ENCODE data around the gene DIS3. TPM values are rescaled to one million over a fixed set of nuclear protein-coding genes. Genes with fewer than 3 reads are reported as not detected.
A peak's percentile ranks its signal among the peaks of the same experiment; 100 is the strongest.
"Not testable (repeated sequence)": the region's sequence is repeated elsewhere in the genome, so short reads cannot be mapped to it uniquely, and the experiment has no call there.

The DIS3 gene
- total RNA-seq, 1 experiment from 2014 or later, result 29.0 TPM

DNA sequence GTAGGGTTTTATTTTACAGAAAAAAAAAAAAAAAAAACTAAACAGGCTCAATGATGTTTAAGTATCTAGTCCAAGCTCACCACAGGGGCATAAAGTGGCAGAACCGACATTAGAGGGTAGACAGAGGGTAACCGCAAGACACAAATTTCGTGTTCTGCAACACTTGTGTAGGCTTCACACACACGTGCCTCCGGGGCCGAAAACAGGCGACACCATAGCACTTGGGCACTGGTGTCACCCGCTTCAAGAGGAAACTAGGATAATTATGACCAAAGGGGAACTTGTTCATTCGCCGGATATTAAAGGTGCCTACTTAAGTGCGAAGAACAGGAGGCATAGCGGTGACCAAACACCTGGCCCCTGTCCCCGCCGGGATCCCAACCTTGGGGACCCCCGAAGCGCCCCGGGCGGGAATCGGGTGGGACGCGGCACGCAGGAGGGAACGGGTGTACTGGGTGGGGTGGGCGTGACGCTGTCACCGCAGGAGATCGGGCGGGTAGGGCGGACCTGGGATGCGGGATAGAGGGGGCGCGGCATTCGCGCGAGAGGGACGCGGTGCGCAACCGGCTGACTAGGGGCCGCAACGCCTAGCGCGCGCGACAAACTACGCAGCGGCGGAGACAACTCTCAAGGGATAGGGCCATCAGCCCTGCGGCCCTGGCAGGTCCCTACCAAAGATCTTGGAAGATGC lies 54.8 kb downstream of the DIS3 start:
- Histone ChIP-seq H2AFZ (ENCODE audit: low read length) (peak overlapping the region; percentile 93), H3K27ac (ENCODE audit: low read length) (peak overlapping the region; percentile 48), H3K79me2 (ENCODE audit: low read length) (peaks cover 93% of the 10 kb centered on the region), H3K9me3 (ENCODE audit: low read length) (no peaks in the 10 kb centered on the region), H3K27me3 (ENCODE audit: low read length) (no peaks in the 10 kb centered on the region), H3F3A (ENCODE audit: low read length, unreplicated experiment) (no peaks in the 10 kb centered on the region), H3K4me1 (ENCODE audit: insufficient read depth, low read length) (peaks cover 8% of the 10 kb centered on the region), H3K4me2 (ENCODE audit: low read length) (peak overlapping the region; percentile 92), H3K9ac (ENCODE audit: low read length) (peak overlapping the region; percentile 92), H4K20me1 (ENCODE audit: low read length) (peaks cover 8% of the 10 kb centered on the region; the same call in 1 of the 2 replicates), H3K4me3 (ENCODE audit: low read length) (peak overlapping the region; percentile 95), H3K36me3 (ENCODE audit: low read depth, low read length) (peaks cover 4% of the 10 kb centered on the region), H3K9me2 (replicated peaks; ENCODE audit: low read length) (no peaks in the 10 kb centered on the region)
- TF ChIP-seq EZH2phosphoT487 (IDR thresholded peaks at IDR 0.05; ENCODE audit: borderline replicate concordance, low read length), result no peak
- TF ChIP-seq EZH2 (IDR thresholded peaks at IDR 0.05; ENCODE audit: low read length, unreplicated experiment), result no peak
- TF ChIP-seq, protein P1, sequence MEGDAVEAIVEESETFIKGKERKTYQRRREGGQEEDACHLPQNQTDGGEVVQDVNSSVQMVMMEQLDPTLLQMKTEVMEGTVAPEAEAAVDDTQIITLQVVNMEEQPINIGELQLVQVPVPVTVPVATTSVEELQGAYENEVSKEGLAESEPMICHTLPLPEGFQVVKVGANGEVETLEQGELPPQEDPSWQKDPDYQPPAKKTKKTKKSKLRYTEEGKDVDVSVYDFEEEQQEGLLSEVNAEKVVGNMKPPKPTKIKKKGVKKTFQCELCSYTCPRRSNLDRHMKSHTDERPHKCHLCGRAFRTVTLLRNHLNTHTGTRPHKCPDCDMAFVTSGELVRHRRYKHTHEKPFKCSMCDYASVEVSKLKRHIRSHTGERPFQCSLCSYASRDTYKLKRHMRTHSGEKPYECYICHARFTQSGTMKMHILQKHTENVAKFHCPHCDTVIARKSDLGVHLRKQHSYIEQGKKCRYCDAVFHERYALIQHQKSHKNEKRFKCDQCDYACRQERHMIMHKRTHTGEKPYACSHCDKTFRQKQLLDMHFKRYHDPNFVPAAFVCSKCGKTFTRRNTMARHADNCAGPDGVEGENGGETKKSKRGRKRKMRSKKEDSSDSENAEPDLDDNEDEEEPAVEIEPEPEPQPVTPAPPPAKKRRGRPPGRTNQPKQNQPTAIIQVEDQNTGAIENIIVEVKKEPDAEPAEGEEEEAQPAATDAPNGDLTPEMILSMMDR (conservative IDR thresholded peaks at IDR 0.05; ENCODE audit: low read depth, low read length), result no peak
- BruUV-seq (replicated peaks), result TSS peak; percentile 27
- ChIA-PET CTCF (no interaction called here), POLR2A (ENCODE audit: unreplicated experiment) (no interaction called here)
- ATAC-seq, result peak; percentile 23
- DNase-seq, result peak; percentile 6
- intact Hi-C loops (cut with micrococcal nuclease), result no loop called here

DNA sequence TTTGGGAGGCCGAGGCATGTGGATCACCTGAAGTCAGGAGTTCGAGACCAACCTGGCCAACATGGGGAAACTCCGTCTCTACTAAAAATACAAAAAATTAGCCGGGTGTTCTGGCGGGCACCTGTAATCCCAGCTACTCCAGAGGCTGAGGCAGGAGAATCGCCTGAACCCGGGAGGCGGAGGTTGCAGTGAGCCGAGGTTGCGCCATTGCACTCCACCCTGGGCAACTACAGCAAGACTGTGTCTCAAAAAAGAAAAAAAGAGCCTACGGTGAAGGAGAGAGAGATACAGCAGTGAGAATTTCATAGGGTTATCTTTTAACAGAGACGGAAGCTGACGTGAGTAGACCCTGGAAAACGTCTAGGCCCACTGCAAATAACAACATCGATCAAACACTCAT lies 55.5 kb downstream of the DIS3 start:
- peaks cover 94% of the 10 kb centered on the region for H3K79me2 ChIP-seq (ENCODE audit: low read length)
- H3K27me3 ChIP-seq (ENCODE audit: low read length); H3K9me3 ChIP-seq (ENCODE audit: low read length); H3K27ac ChIP-seq (ENCODE audit: low read length); DNase-seq; ATAC-seq; H2AFZ ChIP-seq (ENCODE audit: low read length); intact Hi-C loops (cut with micrococcal nuclease); H3K4me1 ChIP-seq (ENCODE audit: insufficient read depth, low read length); CTCF ChIA-PET; H3K36me3 ChIP-seq (ENCODE audit: low read depth, low read length); BruUV-seq (replicated peaks); H3F3A ChIP-seq (ENCODE audit: low read length, unreplicated experiment); H4K20me1 ChIP-seq (ENCODE audit: low read length); H3K9me2 ChIP-seq (replicated peaks; ENCODE audit: low read length): not testable (repeated sequence)
- H3K4me3 ChIP-seq (ENCODE audit: low read length), result peak overlapping the region; percentile 95
- peak overlapping the region; percentile 92; the same call in 1 of the 2 replicates for H3K9ac ChIP-seq (ENCODE audit: low read length)
- H3K4me2 ChIP-seq (ENCODE audit: low read length), result peak overlapping the region; percentile 92
- POLR2A ChIA-PET (ENCODE audit: unreplicated experiment), result interaction anchor here (0.7 kb wide), 1 partner anchor 97 kb away, joined by 3 read pairs; no protein-coding TSS in a partner anchor

DNA sequence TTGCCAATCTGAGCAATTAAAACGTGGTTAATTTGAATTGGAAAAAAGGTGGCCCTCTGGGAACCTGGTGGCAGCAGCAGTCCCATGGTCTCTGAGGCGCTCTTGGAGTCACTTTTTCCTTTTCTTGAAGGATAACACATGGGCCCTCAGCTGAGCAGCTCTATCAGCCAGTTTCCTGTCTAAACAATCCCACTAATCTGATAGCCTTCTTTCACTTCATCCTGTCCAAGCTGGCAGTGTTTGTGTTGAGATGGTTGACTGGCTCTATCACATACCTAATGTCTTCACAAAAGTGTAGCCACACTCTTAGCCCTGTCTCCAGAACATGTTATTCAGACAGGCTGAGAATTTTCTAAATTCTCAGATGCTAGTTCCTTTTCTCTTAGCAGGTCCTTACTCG lies 64.9 kb downstream of the DIS3 start:
- Histone ChIP-seq H3K9ac (ENCODE audit: low read length) (no peak overlapping the region), H3K27me3 (ENCODE audit: low read length) (no peaks in the 10 kb centered on the region), H3K4me3 (ENCODE audit: low read length) (no peak overlapping the region), H3K36me3 (ENCODE audit: low read depth, low read length) (peaks cover 32% of the 10 kb centered on the region), H2AFZ (ENCODE audit: low read length) (no peak overlapping the region), H3K9me3 (ENCODE audit: low read length) (no peaks in the 10 kb centered on the region), H3K4me2 (ENCODE audit: low read length) (no peak overlapping the region), H3K79me2 (ENCODE audit: low read length) (peaks cover 55% of the 10 kb centered on the region), H4K20me1 (ENCODE audit: low read length) (no peaks in the 10 kb centered on the region), H3F3A (ENCODE audit: low read length, unreplicated experiment) (no peaks in the 10 kb centered on the region), H3K27ac (ENCODE audit: low read length) (no peak overlapping the region), H3K9me2 (replicated peaks; ENCODE audit: low read length) (no peaks in the 10 kb centered on the region), H3K4me1 (ENCODE audit: insufficient read depth, low read length) (no peaks in the 10 kb centered on the region)
- ChIA-PET CTCF (no interaction called here), POLR2A (ENCODE audit: unreplicated experiment) (no interaction called here)
- no TSS peak for BruUV-seq (replicated peaks)
- TF ChIP-seq EZH2phosphoT487 (IDR thresholded peaks at IDR 0.05; ENCODE audit: borderline replicate concordance, low read length) (no peak), EZH2 (IDR thresholded peaks at IDR 0.05; ENCODE audit: low read length, unreplicated experiment) (no peak)
- TF ChIP-seq, protein P1 (conservative IDR thresholded peaks at IDR 0.05; ENCODE audit: low read depth, low read length), result no peak
- ATAC-seq, result no peak
- intact Hi-C loops (cut with micrococcal nuclease), result no loop called here
- DNase-seq, result no peak

Other genes starting within 250 kb of the DIS3 start
- gene MZT1, start 54.3 kb downstream of the DIS3 start, total RNA-seq (2014; rRNA removed), result 7.9 and 17.0 TPM in 2 replicates
- 9.5 and 11.1 TPM in 2 replicates for gene BORA, start 54.0 kb downstream of the DIS3 start, total RNA-seq (2014; rRNA removed)
- 4.8 and 7.9 TPM in 2 replicates for gene PIBF1, start 233 bp upstream of the DIS3 start, total RNA-seq (2014; rRNA removed)